Skeletal muscle satellite cell (primary cell): ENCODE measurements around the gene METTL1.

Experiments used
- H3K27me3 ChIP-seq: 2 replicates; pipeline ENCODE4 v1.7.0; 2013; ENCODE audit warnings: low read length; ENCODE audit not compliant: control insufficient read depth, insufficient read depth
- H3K36me3 ChIP-seq: 2 replicates; pipeline ENCODE4 v1.7.0; 2013; ENCODE audit warnings: mild to moderate bottlenecking, control low read depth, low read length; ENCODE audit not compliant: insufficient read depth
- H3K4me1 ChIP-seq: 2 replicates; pipeline ENCODE4 v1.7.0; 2013; ENCODE audit warnings: low read length; ENCODE audit not compliant: control insufficient read depth, insufficient read depth
- H3K4me2 ChIP-seq: 2 replicates; pipeline ENCODE4 v1.7.0; 2013; ENCODE audit warnings: mild to moderate bottlenecking, low read length
- H3K4me3 ChIP-seq: 2 replicates; pipeline ENCODE4 v1.7.0; 2013; ENCODE audit warnings: low read length
- H3K9ac ChIP-seq: 2 replicates; pipeline ENCODE4 v1.7.0; 2013; ENCODE audit warnings: mild to moderate bottlenecking, low read depth, low read length, moderate library complexity
- H3K9me3 ChIP-seq: replicated peaks from 2 replicates; pipeline ENCODE4 v1.7.0; 2013; ENCODE audit warnings: mild to moderate bottlenecking, control low read depth, low read length

METTL1 gene

GRCh38 chr12:57793920-57794319 is 22.0 kb upstream of the METTL1 start:
- Histone ChIP-seq H3K4me1 (peaks cover 11% of the 10 kb centered on the region), H3K4me2 (peak overlapping the region; percentile 39), H3K9me3 (no peaks in the 10 kb centered on the region), H3K4me3 (no peak overlapping the region), H3K36me3 (peaks cover 41% of the 10 kb centered on the region), H3K27me3 (no peaks in the 10 kb centered on the region), H3K9ac (peak overlapping the region; percentile 45)

GRCh38 chr12:57783861-57784260 is 12.0 kb upstream of the METTL1 start:
- Histone ChIP-seq H3K9ac (no peak overlapping the region), H3K4me2 (peak overlapping the region; percentile 49), H3K36me3 (peaks cover 32% of the 10 kb centered on the region), H3K9me3 (no peaks in the 10 kb centered on the region), H3K4me3 (no peak overlapping the region), H3K4me1 (peaks cover 3% of the 10 kb centered on the region), H3K27me3 (no peaks in the 10 kb centered on the region)

- H3K9me3 ChIP-seq: no peaks in the 10 kb centered on the region
- H3K9ac ChIP-seq: peak overlapping the region; percentile 92
- H3K36me3 ChIP-seq: peaks cover 32% of the 10 kb centered on the region
- no peaks in the 10 kb centered on the region for H3K27me3 ChIP-seq
- H3K4me1 ChIP-seq: peaks cover 3% of the 10 kb centered on the region
- H3K4me2 ChIP-seq: peak overlapping the region; percentile 96
- peak overlapping the region; percentile 88 for H3K4me3 ChIP-seq
Observed at GRCh38 chr12:57783466-57783801, 11.5 kb upstream of the METTL1 start.

- H3K4me1 ChIP-seq: peaks cover 3% of the 10 kb centered on the region
Observed at GRCh38 chr12:57782608-57783465, 10.9 kb upstream of the METTL1 start, which contains the start of gene TSFM. TSFM (plus strand) TSS chr12:57782787; CDS start chr12:57782802, 15 bp downstream.

GRCh38 chr12:57782243-57782607 is 10.3 kb upstream of the METTL1 start:
- Histone ChIP-seq H3K9me3 (no peaks in the 10 kb centered on the region), H3K4me1 (peaks cover 3% of the 10 kb centered on the region), H3K4me2 (peak overlapping the region; percentile 20), H3K36me3 (peaks cover 29% of the 10 kb centered on the region), H3K9ac (no peak overlapping the region), H3K4me3 (no peak overlapping the region), H3K27me3 (no peaks in the 10 kb centered on the region)

More at GRCh38 chr12:57782608-57783465, 10.9 kb upstream of the METTL1 start, which contains the start of gene TSFM:
- peak within 1 kb of the TSS; percentile 88 for H3K4me3 ChIP-seq
- H3K9ac ChIP-seq: peak within 1 kb of the TSS; percentile 92
- no peaks in the 10 kb centered on the region for H3K9me3 ChIP-seq
- H3K4me2 ChIP-seq: peak within 1 kb of the TSS; percentile 96
- H3K27me3 ChIP-seq: no peaks in the 10 kb centered on the region
- H3K36me3 ChIP-seq: peaks cover 32% of the 10 kb centered on the region

- H3K4me3 ChIP-seq: no peak overlapping the region
- no peak overlapping the region for H3K4me2 ChIP-seq
- peaks cover 3% of the 10 kb centered on the region for H3K4me1 ChIP-seq
- peaks cover 25% of the 10 kb centered on the region for H3K36me3 ChIP-seq
- H3K9ac ChIP-seq: no peak overlapping the region
- H3K9me3 ChIP-seq: no peaks in the 10 kb centered on the region
- no peaks in the 10 kb centered on the region for H3K27me3 ChIP-seq
Observed at GRCh38 chr12:57781801-57782200, 9.9 kb upstream of the METTL1 start.

GRCh38 chr12:57781244-57781643 is 9.3 kb upstream of the METTL1 start:
- no peak overlapping the region for H3K9ac ChIP-seq
- H3K4me2 ChIP-seq: no peak overlapping the region
- peaks cover 3% of the 10 kb centered on the region for H3K4me1 ChIP-seq
- no peaks in the 10 kb centered on the region for H3K9me3 ChIP-seq
- peaks cover 19% of the 10 kb centered on the region for H3K36me3 ChIP-seq
- no peaks in the 10 kb centered on the region for H3K27me3 ChIP-seq
- no peak overlapping the region for H3K4me3 ChIP-seq

GRCh38 chr12:57780284-57780897 is 8.5 kb upstream of the METTL1 start:
- peaks cover 3% of the 10 kb centered on the region for H3K4me1 ChIP-seq
- H3K9me3 ChIP-seq: no peaks in the 10 kb centered on the region
- H3K4me2 ChIP-seq: no peak overlapping the region
- peaks cover 11% of the 10 kb centered on the region for H3K36me3 ChIP-seq
- H3K27me3 ChIP-seq: no peaks in the 10 kb centered on the region
- no peak overlapping the region for H3K9ac ChIP-seq
- H3K4me3 ChIP-seq: no peak overlapping the region

- Histone ChIP-seq H3K4me2 (no peak overlapping the region), H3K4me1 (peaks cover 3% of the 10 kb centered on the region), H3K4me3 (no peak overlapping the region), H3K36me3 (peaks cover 10% of the 10 kb centered on the region), H3K9ac (no peak overlapping the region), H3K9me3 (no peaks in the 10 kb centered on the region), H3K27me3 (no peaks in the 10 kb centered on the region)
Observed at GRCh38 chr12:57779736-57780135, 7.8 kb upstream of the METTL1 start.

- Histone ChIP-seq H3K4me1 (no peaks in the 10 kb centered on the region), H3K9me3 (no peaks in the 10 kb centered on the region), H3K9ac (no peak overlapping the region), H3K4me3 (no peak overlapping the region), H3K27me3 (no peaks in the 10 kb centered on the region), H3K36me3 (peaks cover 10% of the 10 kb centered on the region), H3K4me2 (no peak overlapping the region)
Observed at GRCh38 chr12:57777911-57778310, 6.0 kb upstream of the METTL1 start.

- Histone ChIP-seq H3K9ac (no peak overlapping the region), H3K36me3 (peaks cover 10% of the 10 kb centered on the region), H3K4me3 (no peak overlapping the region), H3K27me3 (no peaks in the 10 kb centered on the region), H3K9me3 (no peaks in the 10 kb centered on the region), H3K4me2 (no peak overlapping the region), H3K4me1 (no peaks in the 10 kb centered on the region)
Observed at GRCh38 chr12:57777367-57777766, 5.5 kb upstream of the METTL1 start.

GRCh38 chr12:57776247-57776587 is 4.3 kb upstream of the METTL1 start:
- H3K9me3 ChIP-seq: no peaks in the 10 kb centered on the region
- no peak overlapping the region for H3K4me3 ChIP-seq
- no peak overlapping the region for H3K9ac ChIP-seq
- H3K36me3 ChIP-seq: peaks cover 10% of the 10 kb centered on the region
- H3K27me3 ChIP-seq: no peaks in the 10 kb centered on the region
- peaks cover 3% of the 10 kb centered on the region for H3K4me1 ChIP-seq
- no peak overlapping the region for H3K4me2 ChIP-seq
